GM19467 (cell line): ENCODE results near the gene SCN10A.

Experiments used
- ATAC-seq: cut with Tn5 transposase; IDR thresholded peaks from one replicate; pipeline ENCODE4 v1.9.1; 2021; ENCODE audit warnings: mild to moderate bottlenecking, moderate library complexity; ENCODE audit not compliant: unreplicated experiment

The SCN10A gene

DNA sequence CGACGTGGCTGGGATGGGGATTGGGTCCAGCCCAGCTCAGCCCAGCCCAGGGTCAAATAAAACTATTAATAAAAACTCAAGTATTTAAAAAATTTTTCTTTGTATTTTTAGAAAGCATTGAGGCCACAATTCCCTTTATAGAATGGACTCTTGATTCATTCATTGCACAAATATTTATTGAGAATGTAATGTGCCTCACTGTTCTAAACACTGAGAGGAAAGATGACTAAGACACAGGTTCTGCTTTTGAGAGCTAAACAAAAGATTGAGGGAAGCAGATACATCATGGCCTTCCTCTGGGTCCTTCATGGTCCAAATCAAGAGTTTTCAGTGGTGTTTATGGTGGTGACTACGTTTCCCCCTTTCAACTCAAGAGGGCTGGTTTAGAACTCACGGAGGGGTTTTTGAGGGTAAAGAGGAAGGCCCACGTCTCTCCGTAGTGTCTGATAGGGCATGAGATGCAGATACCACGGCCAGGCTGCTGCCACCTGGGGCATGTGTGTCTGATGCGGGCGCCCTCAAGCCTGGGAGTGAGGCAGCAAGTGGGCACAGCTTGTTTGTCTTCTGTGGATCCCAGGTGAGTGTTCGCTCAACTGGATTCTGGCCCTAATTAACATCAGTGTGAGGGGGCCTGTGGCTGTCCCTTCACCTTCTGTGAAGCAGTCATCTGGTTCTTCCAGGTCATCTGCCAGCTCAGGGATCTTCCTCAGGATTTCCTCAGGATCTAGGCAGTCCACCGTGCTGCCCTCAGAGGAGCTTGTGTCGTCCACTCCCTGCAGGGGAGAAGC, 93.0 kb downstream of the SCN10A start:
- ATAC-seq: no peak

DNA sequence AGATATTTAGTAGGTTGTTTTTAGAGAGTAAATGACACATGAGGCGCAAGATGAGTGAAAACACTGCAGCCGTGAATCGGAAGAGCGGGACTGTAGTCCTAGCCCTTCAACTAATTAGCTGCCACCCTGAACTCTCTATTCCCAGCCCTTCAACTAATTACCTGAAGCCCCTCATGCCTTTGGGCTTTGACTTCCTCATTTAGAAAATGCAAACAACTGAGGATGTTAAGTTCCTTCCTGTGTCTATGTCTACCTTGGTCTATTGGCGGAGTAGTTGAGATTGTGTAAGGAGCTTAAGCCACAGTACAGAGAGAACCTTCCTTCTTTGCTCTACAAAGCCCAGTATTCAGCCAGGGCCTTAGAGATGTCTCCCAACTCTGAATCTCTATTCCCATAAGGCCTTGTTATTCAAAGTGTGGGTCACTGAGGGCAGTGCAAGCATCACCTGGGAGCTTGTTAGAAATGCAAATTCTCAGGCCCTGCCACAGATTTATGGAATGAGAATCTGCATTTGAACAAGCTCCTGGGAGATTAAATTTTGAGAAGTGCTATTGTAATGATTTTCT, 94.7 kb downstream of the SCN10A start:
- ATAC-seq: no peak

DNA sequence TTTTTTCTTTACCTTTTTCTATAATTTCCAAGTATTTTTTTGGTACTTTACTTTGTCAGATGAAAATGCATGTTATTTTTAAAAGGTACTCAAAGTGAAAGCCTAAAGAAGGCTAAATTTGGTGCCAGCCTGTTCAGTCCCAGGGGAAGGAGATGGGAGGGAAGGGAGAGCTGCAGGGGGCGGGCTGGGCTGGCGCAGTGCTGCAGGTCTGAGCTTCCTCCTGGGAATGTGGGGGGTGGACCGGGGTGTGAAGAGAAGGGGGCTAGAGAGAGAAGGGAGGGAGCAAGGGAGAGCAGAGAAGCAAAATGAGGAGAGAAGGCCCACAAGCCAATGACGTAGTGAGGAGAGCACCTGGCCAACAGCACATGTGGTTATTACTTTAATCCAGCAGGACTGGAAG, 95.6 kb downstream of the SCN10A start:
- ATAC-seq: no peak

DNA sequence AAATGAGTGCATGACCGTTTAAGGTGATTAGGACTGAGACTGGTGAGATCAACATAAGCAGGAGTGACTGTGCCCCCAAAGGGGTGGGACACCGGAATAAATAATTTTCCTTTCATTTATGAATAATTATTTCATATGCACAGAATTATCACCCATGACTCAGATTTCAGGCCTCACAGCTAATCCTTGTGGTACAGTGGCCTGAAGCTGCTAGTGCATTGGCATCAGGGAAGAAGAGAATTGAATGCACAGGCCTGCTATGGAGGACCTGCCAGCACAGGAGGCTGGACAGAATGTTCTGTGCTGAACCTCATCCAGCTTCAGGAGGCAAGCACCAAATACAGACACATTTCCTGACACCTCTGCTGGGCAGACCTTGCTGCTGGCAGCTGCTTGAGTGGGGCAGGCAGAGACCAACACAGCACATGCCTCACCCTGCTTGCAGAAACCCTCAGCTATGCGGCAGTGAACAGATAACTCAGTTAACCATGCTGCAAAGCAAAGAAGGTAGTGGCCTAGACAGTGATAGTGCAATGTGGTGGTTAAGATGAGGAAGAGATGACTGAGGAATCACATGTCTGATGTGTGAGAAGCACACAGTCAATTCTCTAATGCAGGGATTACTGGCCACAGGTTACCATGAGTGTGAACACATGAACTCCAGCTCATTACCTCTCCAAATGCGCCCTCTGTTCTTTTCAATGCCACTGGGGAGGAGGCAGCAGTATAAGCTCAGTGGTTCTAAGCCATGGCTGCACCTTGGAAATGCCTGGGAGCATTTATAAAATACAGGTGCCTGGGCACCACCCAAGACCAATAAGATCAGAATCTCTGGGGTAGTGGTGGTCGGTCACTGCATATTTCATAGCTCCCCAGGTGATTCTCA, 98.4 kb downstream of the SCN10A start:
- no peak for ATAC-seq

DNA sequence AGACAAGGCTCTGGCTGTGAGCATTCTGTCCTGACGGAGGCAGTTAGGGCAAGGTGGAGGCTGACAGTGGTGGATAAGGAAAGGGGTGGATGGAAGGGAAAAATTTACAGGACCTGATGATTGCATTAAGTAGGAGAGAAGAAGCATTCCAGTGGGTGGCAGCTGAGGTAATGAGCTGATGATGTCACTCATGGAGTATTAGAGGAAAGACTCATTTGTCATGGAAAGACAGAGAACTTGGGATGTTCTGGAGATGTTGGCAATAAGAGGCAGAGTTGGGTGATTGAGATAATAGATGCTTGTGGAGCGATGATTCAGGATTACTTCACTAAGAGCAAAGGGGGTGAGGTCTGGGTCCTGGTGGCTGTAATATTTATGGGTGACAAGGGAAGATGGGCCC, 102.9 kb downstream of the SCN10A start:
- no peak for ATAC-seq

DNA sequence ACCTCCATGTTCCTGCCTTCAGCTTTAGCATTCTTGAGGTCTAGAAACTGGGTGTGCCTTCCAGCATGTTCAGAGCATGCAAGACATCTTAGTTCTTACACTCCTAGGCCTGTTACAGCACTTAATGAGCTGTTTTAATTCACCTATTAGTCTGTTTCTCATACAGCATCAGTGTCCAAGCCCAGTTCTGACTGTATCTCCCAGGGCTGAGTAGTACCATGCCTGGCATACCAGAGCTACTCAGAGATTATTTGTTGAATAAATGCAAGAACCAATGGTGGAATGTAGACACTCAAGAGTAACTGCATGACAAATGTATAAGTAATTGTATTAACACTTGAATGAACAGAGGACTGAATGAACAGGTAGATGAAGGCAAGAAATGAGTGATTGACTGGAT, 104.7 kb downstream of the SCN10A start:
- no peak for ATAC-seq

DNA sequence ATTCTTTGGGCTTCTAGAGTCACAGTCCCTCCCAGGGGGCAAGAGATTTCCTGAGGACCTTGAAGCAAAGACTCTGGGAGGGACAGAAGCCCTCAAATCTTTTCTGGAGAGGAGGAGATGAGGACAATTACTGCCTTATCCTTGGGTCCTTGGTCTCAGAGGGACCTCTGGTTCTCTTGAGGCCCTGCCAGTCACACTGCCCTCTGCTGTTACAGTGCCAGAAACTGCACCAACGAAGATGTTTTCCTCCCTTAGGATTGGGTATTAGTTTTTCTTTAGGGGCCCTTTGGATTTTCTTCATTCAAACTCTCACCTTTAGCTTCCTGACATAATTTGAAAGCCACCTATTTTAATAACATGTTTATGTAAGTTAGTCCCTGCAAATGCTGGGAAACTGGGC, 108.3 kb downstream of the SCN10A start:
- no peak for ATAC-seq

- ATAC-seq: no peak
Measured at GRCh38 chr3:38706961-38707360, 109.1 kb downstream of the SCN10A start.

- ATAC-seq: no peak
Measured at GRCh38 chr3:38702231-38702630, 113.8 kb downstream of the SCN10A start.

DNA sequence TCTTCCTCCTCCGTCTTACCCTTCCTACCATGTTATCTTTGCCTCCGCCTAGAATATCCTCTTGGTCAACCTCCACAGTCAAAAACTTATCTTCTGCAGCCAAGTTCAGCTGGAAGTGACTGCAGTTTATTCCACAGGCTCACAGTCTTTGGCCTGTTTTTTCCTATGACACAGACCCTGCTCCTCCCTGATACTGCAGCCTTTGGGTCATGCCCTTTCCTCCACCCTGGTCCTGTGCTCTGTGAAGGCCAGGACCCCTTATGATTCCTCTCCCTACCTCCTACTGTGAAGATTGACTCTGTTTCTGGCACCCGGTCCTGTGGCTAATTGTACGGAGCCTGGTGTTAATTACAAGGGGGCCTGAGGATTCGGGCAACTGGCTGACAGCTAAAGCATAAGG, 117.3 kb downstream of the SCN10A start:
- ATAC-seq: no peak

DNA sequence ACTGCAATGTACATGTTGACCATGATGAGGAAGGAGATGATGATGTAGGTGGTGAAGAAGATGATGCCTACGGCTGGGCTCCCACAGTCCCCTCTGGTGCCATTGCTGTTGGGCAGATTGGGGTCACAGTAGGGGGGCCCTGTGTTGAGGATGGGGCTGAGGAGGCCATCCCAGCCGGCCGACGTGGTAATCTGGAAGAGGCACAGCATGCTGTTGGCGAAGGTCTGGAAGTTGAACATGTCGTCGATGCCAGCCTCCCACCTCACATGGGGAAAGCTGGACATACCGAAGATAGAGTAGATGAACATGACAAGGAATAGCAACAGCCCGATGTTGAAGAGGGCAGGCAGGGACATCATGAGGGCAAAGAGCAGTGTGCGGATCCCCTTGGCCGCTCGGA, 118.0 kb downstream of the SCN10A start:
- no peak for ATAC-seq

GRCh38 chr3:38696034-38696433, 120.0 kb downstream of the SCN10A start:
- no peak for ATAC-seq

- ATAC-seq: no peak
Measured at GRCh38 chr3:38690185-38690584, 125.8 kb downstream of the SCN10A start.

- no peak for ATAC-seq
Measured at GRCh38 chr3:38689774-38690173, 126.2 kb downstream of the SCN10A start.

- no peak for ATAC-seq
Measured at GRCh38 chr3:38689346-38689745, 126.7 kb downstream of the SCN10A start.

GRCh38 chr3:38687321-38687720, 128.7 kb downstream of the SCN10A start:
- no peak for ATAC-seq

DNA sequence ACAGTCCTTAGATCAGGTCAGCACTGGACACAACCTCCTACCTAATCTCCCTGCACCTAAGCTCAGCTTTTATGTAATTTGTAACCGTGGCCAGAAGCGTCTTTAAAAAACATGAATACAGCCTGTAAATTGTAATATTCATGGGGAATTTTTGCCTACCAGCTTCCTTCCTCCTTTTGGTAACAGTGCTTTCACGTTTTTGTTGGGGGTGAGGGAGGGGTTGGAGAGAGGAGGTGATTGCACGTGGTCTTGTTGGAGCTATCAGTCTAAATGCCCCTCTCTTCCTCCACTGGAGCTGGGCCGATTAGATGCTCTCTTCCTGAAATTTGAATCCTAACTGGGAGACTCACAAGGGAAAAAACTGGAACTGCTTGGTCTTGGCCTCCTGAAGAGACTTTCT, 131.5 kb downstream of the SCN10A start:
- ATAC-seq: no peak

DNA sequence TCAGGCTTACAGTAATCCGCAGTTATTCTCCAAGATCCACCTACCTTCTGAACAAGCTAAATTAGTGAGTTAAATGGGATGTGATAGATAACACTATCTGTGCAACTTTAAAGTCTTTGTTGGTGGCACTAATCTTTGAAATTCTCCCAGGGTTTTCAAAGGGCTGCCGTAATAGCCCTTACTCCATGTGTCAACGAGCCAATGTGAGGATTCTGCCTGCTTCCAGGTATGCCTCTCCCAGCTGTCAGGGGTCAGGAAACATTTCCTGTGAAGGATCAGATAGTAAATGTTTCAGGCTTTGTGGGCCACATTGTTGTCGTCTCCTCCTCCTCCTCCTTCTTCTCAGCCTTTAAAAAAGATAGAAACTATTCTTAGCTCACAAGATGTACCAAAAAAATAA, 146.3 kb downstream of the SCN10A start:
- ATAC-seq: no peak

DNA sequence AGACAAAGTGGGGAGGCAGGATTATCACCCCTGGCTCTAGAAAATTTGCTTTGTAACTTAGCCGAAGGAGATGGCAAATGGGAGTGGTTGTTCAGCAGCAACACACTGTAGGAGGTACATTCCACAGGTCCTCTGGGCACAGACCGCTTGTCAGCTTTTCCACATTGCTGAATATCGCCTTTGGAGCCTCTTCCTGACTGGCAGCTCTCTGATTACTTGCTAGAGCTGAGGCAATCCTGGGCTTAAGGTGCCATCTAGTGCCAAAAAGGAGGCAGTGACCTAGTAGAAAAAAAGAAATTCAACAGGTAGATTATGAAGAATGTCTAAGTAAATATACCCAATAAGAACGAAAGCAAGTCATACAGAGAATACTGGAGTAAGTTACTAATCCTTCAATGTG, 153.5 kb downstream of the SCN10A start:
- no peak for ATAC-seq

GRCh38 chr3:38658841-38659240, 157.2 kb downstream of the SCN10A start:
- no peak for ATAC-seq

DNA sequence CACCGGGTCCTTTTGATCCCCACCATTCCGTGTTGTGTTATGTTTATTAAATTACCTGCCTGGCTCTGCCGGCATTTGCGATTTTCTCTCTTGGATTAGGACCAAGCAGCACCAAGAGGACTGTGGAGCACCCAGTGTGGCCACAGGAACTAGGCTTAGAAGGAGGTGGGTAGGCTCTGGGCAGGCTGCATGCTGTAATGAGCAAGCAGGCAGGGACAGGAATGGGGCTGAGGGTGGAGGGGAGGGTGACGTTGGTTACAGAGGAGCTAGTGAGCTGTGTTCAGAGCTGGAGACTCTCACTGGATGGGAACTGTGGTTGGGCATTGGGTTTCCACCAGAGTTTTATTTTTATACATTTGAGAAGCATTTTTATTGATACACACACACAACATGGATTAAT, 158.6 kb downstream of the SCN10A start:
- ATAC-seq: no peak
